Lower leg skin (tissue), 3 donors: Measurements from ENCODE around the gene SLC40A1.

Experiments used
- POLR2A ChIP-seq, 2 donors: fragments of 450-650 bp; IDR thresholded peaks; one replicate each; pipeline ENCODE4 v1.6.1; 2016 to 2017; ENCODE audit warnings: antibody characterized with exemption in 2 of 2, mild to moderate bottlenecking in 1 of 2, moderate library complexity in 1 of 2
- TF ChIP-seq, protein P1 (sequence below), 3 donors: fragments of 450-650 bp; IDR thresholded peaks; one replicate each; pipeline ENCODE4 v1.5.1; 2016; ENCODE audit warnings: antibody characterized with exemption in 3 of 3, mild to moderate bottlenecking in 3 of 3, moderate library complexity in 2 of 3

DNA sequence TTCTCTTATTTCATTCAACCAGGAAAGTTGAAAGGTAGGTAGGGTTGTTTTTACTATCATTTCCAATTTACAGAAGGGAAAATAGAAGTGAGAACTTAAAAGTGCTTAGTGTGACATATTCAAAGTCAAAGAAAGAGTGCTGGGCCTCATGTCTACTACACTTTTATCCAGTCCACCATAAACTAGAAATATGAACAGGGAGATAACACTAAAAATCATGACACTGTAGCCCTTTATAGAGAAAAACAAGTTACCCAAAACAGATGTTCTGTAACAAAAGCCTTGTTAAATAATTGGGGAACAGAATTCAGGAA, 20.4 kb downstream of the SLC40A1 start:
- TF ChIP-seq, protein P1, sequence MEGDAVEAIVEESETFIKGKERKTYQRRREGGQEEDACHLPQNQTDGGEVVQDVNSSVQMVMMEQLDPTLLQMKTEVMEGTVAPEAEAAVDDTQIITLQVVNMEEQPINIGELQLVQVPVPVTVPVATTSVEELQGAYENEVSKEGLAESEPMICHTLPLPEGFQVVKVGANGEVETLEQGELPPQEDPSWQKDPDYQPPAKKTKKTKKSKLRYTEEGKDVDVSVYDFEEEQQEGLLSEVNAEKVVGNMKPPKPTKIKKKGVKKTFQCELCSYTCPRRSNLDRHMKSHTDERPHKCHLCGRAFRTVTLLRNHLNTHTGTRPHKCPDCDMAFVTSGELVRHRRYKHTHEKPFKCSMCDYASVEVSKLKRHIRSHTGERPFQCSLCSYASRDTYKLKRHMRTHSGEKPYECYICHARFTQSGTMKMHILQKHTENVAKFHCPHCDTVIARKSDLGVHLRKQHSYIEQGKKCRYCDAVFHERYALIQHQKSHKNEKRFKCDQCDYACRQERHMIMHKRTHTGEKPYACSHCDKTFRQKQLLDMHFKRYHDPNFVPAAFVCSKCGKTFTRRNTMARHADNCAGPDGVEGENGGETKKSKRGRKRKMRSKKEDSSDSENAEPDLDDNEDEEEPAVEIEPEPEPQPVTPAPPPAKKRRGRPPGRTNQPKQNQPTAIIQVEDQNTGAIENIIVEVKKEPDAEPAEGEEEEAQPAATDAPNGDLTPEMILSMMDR (IDR thresholded peaks at IDR 0.05), result no peak
- TF ChIP-seq POLR2A (IDR thresholded peaks at IDR 0.05), result no peak
